Astrocyte (in vitro differentiated cells and primary cell): ENCODE measurements around the gene MYOF. TPM values are rescaled to one million over a fixed set of nuclear protein-coding genes. Genes with fewer than 3 reads are reported as not detected.
"Not testable (repeated sequence)": the region's sequence is repeated elsewhere in the genome, so short reads cannot be mapped to it uniquely, and the experiment has no call there.

ENCODE experiments used
- DNase-seq: peaks from one replicate; pipeline ENCODE4 v3.0.0-alpha.2; 2010; ENCODE audit warnings: low read depth
- FAIRE-seq: peaks from 2 replicates; lab custom pipeline; 2011; peaks lifted over from hg19 to GRCh38; lab: Jason Lieb, UNC
- H2AFZ ChIP-seq: 2 replicates; pipeline ENCODE4 v1.6.0; 2012; ENCODE audit warnings: low read depth, low read length, inconsistent platforms
- H3K27ac ChIP-seq: 2 replicates; pipeline ENCODE4 v1.5.1; 2011; ENCODE audit warnings: low read depth, low read length, inconsistent platforms
- H3K27me3 ChIP-seq: 2 replicates; pipeline ENCODE4 v1.6.0; 2011; ENCODE audit warnings: low read length, inconsistent platforms; ENCODE audit not compliant: insufficient read depth
- H3K36me3 ChIP-seq: 2 replicates; pipeline ENCODE4 v1.5.1; 2011; ENCODE audit warnings: low read length, inconsistent platforms; ENCODE audit not compliant: insufficient read depth
- H3K4me1 ChIP-seq: 2 replicates; pipeline ENCODE4 v1.5.1; 2011; ENCODE audit warnings: low read length, inconsistent platforms; ENCODE audit not compliant: insufficient read depth
- H3K4me2 ChIP-seq: 2 replicates; pipeline ENCODE4 v1.6.0; 2012; ENCODE audit warnings: low read length, inconsistent platforms
- H3K4me3 ChIP-seq: 2 replicates; pipeline ENCODE4 v1.5.1; 2011; ENCODE audit warnings: low read depth, mild to moderate bottlenecking, low read length, inconsistent platforms; ENCODE audit not compliant: insufficient read depth
- H3K79me2 ChIP-seq: 2 replicates; pipeline ENCODE4 v1.6.0; 2012; ENCODE audit warnings: mild to moderate bottlenecking, low read length, inconsistent platforms; ENCODE audit not compliant: insufficient read depth
- H3K9ac ChIP-seq: 2 replicates; pipeline ENCODE4 v1.6.0; 2012; ENCODE audit warnings: mild to moderate bottlenecking, low read length, inconsistent platforms
- H3K9me3 ChIP-seq: 2 replicates; pipeline ENCODE4 v1.5.1; 2012; ENCODE audit warnings: low read depth, mild to moderate bottlenecking, low read length, inconsistent platforms; ENCODE audit not compliant: insufficient read depth
- H4K20me1 ChIP-seq: 2 replicates; pipeline ENCODE4 v1.6.0; 2012; ENCODE audit warnings: low read length, inconsistent platforms; ENCODE audit not compliant: insufficient read depth
- H3K27ac Mint-ChIP-seq: one replicate; pipeline ENCODE4 v1.8.0; 2021; ENCODE audit warnings: mild to moderate bottlenecking, mixed read lengths; ENCODE audit not compliant: unreplicated experiment
- H3K27me3 Mint-ChIP-seq: one replicate; pipeline ENCODE4 v1.8.0; 2021; ENCODE audit warnings: low read depth, mixed read lengths; ENCODE audit not compliant: unreplicated experiment
- H3K36me3 Mint-ChIP-seq: one replicate; pipeline ENCODE4 v1.8.0; 2021; ENCODE audit warnings: low read depth, mixed read lengths; ENCODE audit not compliant: unreplicated experiment
- H3K4me1 Mint-ChIP-seq: one replicate; pipeline ENCODE4 v1.8.0; 2021; ENCODE audit warnings: low read depth, mixed read lengths; ENCODE audit not compliant: unreplicated experiment
- H3K4me3 Mint-ChIP-seq: one replicate; pipeline ENCODE4 v1.8.0; 2021; ENCODE audit warnings: mild to moderate bottlenecking, moderate library complexity, mixed read lengths; ENCODE audit not compliant: unreplicated experiment
- H3K9me3 Mint-ChIP-seq: one replicate; pipeline ENCODE4 v1.8.0; 2021; ENCODE audit warnings: mild to moderate bottlenecking, mixed read lengths; ENCODE audit not compliant: unreplicated experiment
- CTCF ChIP-seq: IDR thresholded peaks from 2 replicates; pipeline ENCODE4 v1.5.1; 2011; ENCODE audit warnings: low read depth, mild to moderate bottlenecking, inconsistent platforms, low read length, moderate library complexity; ENCODE audit not compliant: insufficient read depth
- EZH2 ChIP-seq: IDR thresholded peaks from 2 replicates; pipeline ENCODE4 v1.6.1; 2012; ENCODE audit warnings: mild to moderate bottlenecking, low read length, inconsistent platforms; ENCODE audit not compliant: insufficient read depth
- total RNA-seq: library from RNA; stranded (reverse); gene quantifications from 2 replicates; pipeline ENCODE4 v1.2.1, GENCODE V29; 2021

Gene MYOF
- total RNA-seq, 1 donor from 2014 or later, result 306 TPM

- H3K27ac ChIP-seq, result peak overlapping the region; percentile 3
- TF ChIP-seq EZH2 (no peak), CTCF (no peak)
- peaks cover 65% of the 10 kb centered on the region for H3K79me2 ChIP-seq
- H3K4me1 ChIP-seq, result peaks cover 12% of the 10 kb centered on the region
- H3K9ac ChIP-seq, result no peak overlapping the region
- H3K4me3 ChIP-seq, result no peak overlapping the region
- H3K4me2 ChIP-seq, result no peak overlapping the region
- H3K36me3 ChIP-seq, result peaks cover 48% of the 10 kb centered on the region
- H4K20me1 ChIP-seq, result peaks cover 27% of the 10 kb centered on the region
- no peak overlapping the region for H3K27ac Mint-ChIP-seq
- DNase-seq, result peak; percentile 35
- H3K9me3 Mint-ChIP-seq, result peaks cover 2% of the 10 kb centered on the region
- peaks cover 20% of the 10 kb centered on the region for H3K4me1 Mint-ChIP-seq
- H3K27me3 Mint-ChIP-seq, result no peaks in the 10 kb centered on the region
- FAIRE-seq, result no peak
- H3K4me3 Mint-ChIP-seq, result no peak overlapping the region
- H3K9me3 ChIP-seq, result no peaks in the 10 kb centered on the region
- peaks cover 43% of the 10 kb centered on the region for H3K36me3 Mint-ChIP-seq
- H2AFZ ChIP-seq, result no peak overlapping the region
- no peaks in the 10 kb centered on the region for H3K27me3 ChIP-seq
Measured at GRCh38 chr10:93420091-93420490, 62.0 kb downstream of the MYOF start.

GRCh38 chr10:93419016-93419415, 63.1 kb downstream of the MYOF start:
- H3K27me3 ChIP-seq, FAIRE-seq, DNase-seq, H3K27ac ChIP-seq, H3K4me3 Mint-ChIP-seq, H3K27ac Mint-ChIP-seq, H3K4me3 ChIP-seq, H3K9me3 Mint-ChIP-seq, H3K4me2 ChIP-seq, H2AFZ ChIP-seq, H3K4me1 ChIP-seq, H3K9ac ChIP-seq, H3K9me3 ChIP-seq, H3K27me3 Mint-ChIP-seq: not testable (repeated sequence)
- Histone ChIP-seq H3K36me3 (peaks cover 42% of the 10 kb centered on the region), H3K79me2 (peaks cover 61% of the 10 kb centered on the region), H4K20me1 (peaks cover 24% of the 10 kb centered on the region)
- peaks cover 41% of the 10 kb centered on the region for H3K36me3 Mint-ChIP-seq
- H3K4me1 Mint-ChIP-seq, result peaks cover 20% of the 10 kb centered on the region

- peaks cover 58% of the 10 kb centered on the region for H3K79me2 ChIP-seq
- H3K4me1 Mint-ChIP-seq, result peaks cover 20% of the 10 kb centered on the region
- H3K27ac Mint-ChIP-seq, result no peak overlapping the region
- no peak overlapping the region for H3K9ac ChIP-seq
- H2AFZ ChIP-seq, result no peak overlapping the region
- peaks cover 21% of the 10 kb centered on the region for H4K20me1 ChIP-seq
- no peaks in the 10 kb centered on the region for H3K27me3 ChIP-seq
- no peak for DNase-seq
- no peak overlapping the region for H3K4me3 Mint-ChIP-seq
- TF ChIP-seq CTCF (no peak), EZH2 (no peak)
- no peak overlapping the region for H3K27ac ChIP-seq
- peaks cover 37% of the 10 kb centered on the region for H3K36me3 ChIP-seq
- peaks cover 49% of the 10 kb centered on the region for H3K36me3 Mint-ChIP-seq
- FAIRE-seq, result no peak
- H3K4me2 ChIP-seq, result no peak overlapping the region
- no peak overlapping the region for H3K4me3 ChIP-seq
- peaks cover 9% of the 10 kb centered on the region for H3K4me1 ChIP-seq
- no peaks in the 10 kb centered on the region for H3K9me3 ChIP-seq
- peaks cover 2% of the 10 kb centered on the region for H3K9me3 Mint-ChIP-seq
- H3K27me3 Mint-ChIP-seq, result no peaks in the 10 kb centered on the region
Measured at GRCh38 chr10:93417921-93418320, 64.2 kb downstream of the MYOF start.
